T-cell (primary cell): ENCODE data around the gene DNPH1. TPM values are rescaled to one million over a fixed set of nuclear protein-coding genes. Genes with fewer than 3 reads are reported as not detected.

ENCODE experiments used
- ATAC-seq, 4 experiments: fragments of 200-7000 bp in 3 of 4; fragments of 150-1000 bp in 1 of 4; cut with Tn5 transposase; replicated peaks in 1 of 4; 1 replicate in 3 of 4; 2 replicates in 1 of 4; pipeline ENCODE4 v1.10.0; 2021; ENCODE audit warnings: moderate library complexity in 3 of 4, mild to moderate bottlenecking in 2 of 4, moderate number of reproducible peaks in 1 of 4
- CTCF ChIA-PET, 2 donors: fragments of 300-600 bp; sonication (Branson Sonifier 250); formaldehyde crosslinking; loops; one replicate each; lab custom pipeline; 2022; ENCODE audit warnings: antibody characterized with exemption in 2 of 2; lab: Charles Lee
- POLR2A ChIA-PET, 2 donors: fragments of 300-600 bp; sonication (Branson Sonifier 250); formaldehyde crosslinking; loops; one replicate each; lab custom pipeline; 2022; ENCODE audit warnings: antibody characterized with exemption in 2 of 2; lab: Charles Lee
- DNase-seq, 35 experiments: peaks; one replicate each; pipeline versions ENCODE4 v3.0.0 to v3.0.0-alpha.2; 2013 to 2023
- H3K27ac ChIP-seq: one replicate; pipeline ENCODE4 v1.5.1; 2013; ENCODE audit warnings: low read length
- H3K27me3 ChIP-seq, 2 experiments: replicated peaks in 1 of 2; 1 replicate in 1 of 2; 2 replicates in 1 of 2; pipeline versions ENCODE4 v1.6.1 to v1.7.0; 2013; ENCODE audit warnings: low read length in 1 of 2, mixed read lengths in 1 of 2; ENCODE audit not compliant: control insufficient read depth in 2 of 2, insufficient read depth in 2 of 2; ENCODE audit errors: extremely low read depth in 1 of 2
- H3K36me3 ChIP-seq, 2 donors: 1 replicate in 1 of 2; 2 replicates in 1 of 2; pipeline versions ENCODE4 v1.6.1 to v1.7.0; 2013; ENCODE audit warnings: low read length in 1 of 2; ENCODE audit not compliant: control insufficient read depth in 2 of 2, insufficient read depth in 1 of 2; ENCODE audit errors: extremely low read depth in 1 of 2
- H3K4me1 ChIP-seq, 2 experiments: 1 replicate in 1 of 2; 2 replicates in 1 of 2; pipeline versions ENCODE4 v1.6.1 to v1.7.0; 2013; ENCODE audit warnings: low read length in 2 of 2, mixed read lengths in 1 of 2; ENCODE audit not compliant: insufficient read depth in 2 of 2, control insufficient read depth in 1 of 2; ENCODE audit errors: extremely low read depth in 1 of 2
- H3K4me3 ChIP-seq, 2 donors: 1 replicate in 1 of 2; 2 replicates in 1 of 2; pipeline versions ENCODE4 v1.5.1 to v1.7.0; 2013; ENCODE audit warnings: mild to moderate bottlenecking in 2 of 2, low read length in 1 of 2, moderate library complexity in 1 of 2; ENCODE audit not compliant: control insufficient read depth in 1 of 2; ENCODE audit errors: extremely low read depth in 1 of 2
- H3K9me3 ChIP-seq: 2 replicates; pipeline ENCODE4 v1.7.0; 2013
- H3K27ac Mint-ChIP-seq, 2 donors: one replicate each; pipeline ENCODE4 v1.8.0; 2020 to 2021; ENCODE audit warnings: mild to moderate bottlenecking in 2 of 2, mixed read lengths in 2 of 2
- H3K27me3 Mint-ChIP-seq, 2 donors: one replicate each; pipeline ENCODE4 v1.8.0; 2021 to 2022; ENCODE audit warnings: mixed read lengths in 2 of 2
- H3K36me3 Mint-ChIP-seq: one replicate; pipeline ENCODE4 v1.8.0; 2021; ENCODE audit warnings: mixed read lengths
- H3K4me1 Mint-ChIP-seq, 3 donors: one replicate each; pipeline ENCODE4 v1.8.0; 2020 to 2022; ENCODE audit warnings: mixed read lengths in 3 of 3, mild to moderate bottlenecking in 1 of 3
- H3K4me3 Mint-ChIP-seq, 3 donors: one replicate each; pipeline ENCODE4 v1.8.0; 2020 to 2022; ENCODE audit warnings: mild to moderate bottlenecking in 3 of 3, mixed read lengths in 3 of 3, moderate library complexity in 3 of 3
- H3K9me3 Mint-ChIP-seq, 3 donors: one replicate each; pipeline ENCODE4 v1.8.0; 2020 to 2022; ENCODE audit warnings: mixed read lengths in 3 of 3
- WGBS: methylation state at CpG from one replicate; pipeline ENCODE4 v1.1.5; 2013; ENCODE audit warnings: missing lambda C conversion rate; ENCODE audit not compliant: insufficient coverage; 5-methylcytosine and 5-hydroxymethylcytosine counted together
- total RNA-seq, 35 experiments: library from RNA in 6 of 35; stranded (reverse) in 6 of 35; fragments of 120-200 nt in 1 of 35; gene quantifications; one replicate each; pipeline versions ENCODE4 v1.2.1 to v1.2.4 and lab custom pipeline; 2013 to 2026

DNPH1 gene
- total RNA-seq, 5 donors from 2014 or later (not counting 1 experiment from before 2014, with no cell fraction given), result 28.5 to 76.1 (median 57.5) TPM

DNA sequence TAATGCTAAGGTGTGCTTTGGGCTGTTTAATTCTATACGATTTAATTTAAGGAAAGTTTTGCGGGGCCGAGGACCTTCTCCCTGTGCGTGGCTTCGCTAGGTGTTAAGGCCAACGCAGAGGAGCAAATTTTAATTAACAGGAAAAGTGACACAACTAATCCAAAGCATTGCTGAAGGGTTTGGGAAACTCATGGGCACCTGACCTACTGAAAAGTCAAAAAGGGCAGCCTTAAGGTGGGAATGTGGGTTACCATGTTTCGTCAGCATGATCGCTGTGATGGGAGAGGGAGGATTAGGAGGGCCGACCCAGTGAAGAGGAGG lies 47.7 kb downstream of the DNPH1 start:
- Mint-ChIP-seq H3K4me1 (peaks cover 49 to 55% (median 53%) of the 10 kb centered on the region in 3 donors), H3K27me3 (no peaks in the 10 kb centered on the region), H3K27ac (peak overlapping the region; percentile 90 to 92), H3K4me3 (peak overlapping the region; percentile 85 to 94 (median 88)), H3K9me3 (no peaks in the 10 kb centered on the region), H3K36me3 (peaks cover 29% of the 10 kb centered on the region)
- H3K36me3 ChIP-seq, result peaks cover 11 to 38% of the 10 kb centered on the region in 2 donors
- H3K9me3 ChIP-seq, result no peaks in the 10 kb centered on the region
- WGBS, result 64% methylated on average over 6 of the region's 9 CpGs
- H3K4me1 ChIP-seq, result peaks cover 35 to 49% of the 10 kb centered on the region in 2 experiments
- DNase-seq, result no peak
- no peak for ATAC-seq
- CTCF ChIA-PET, result no interaction called here
- no peaks in the 10 kb centered on the region for H3K27me3 ChIP-seq
- peak overlapping the region; percentile 75 for H3K27ac ChIP-seq
- H3K4me3 ChIP-seq, result peak overlapping the region; percentile 64 to 76
- POLR2A ChIA-PET, result no interaction called here

DNA sequence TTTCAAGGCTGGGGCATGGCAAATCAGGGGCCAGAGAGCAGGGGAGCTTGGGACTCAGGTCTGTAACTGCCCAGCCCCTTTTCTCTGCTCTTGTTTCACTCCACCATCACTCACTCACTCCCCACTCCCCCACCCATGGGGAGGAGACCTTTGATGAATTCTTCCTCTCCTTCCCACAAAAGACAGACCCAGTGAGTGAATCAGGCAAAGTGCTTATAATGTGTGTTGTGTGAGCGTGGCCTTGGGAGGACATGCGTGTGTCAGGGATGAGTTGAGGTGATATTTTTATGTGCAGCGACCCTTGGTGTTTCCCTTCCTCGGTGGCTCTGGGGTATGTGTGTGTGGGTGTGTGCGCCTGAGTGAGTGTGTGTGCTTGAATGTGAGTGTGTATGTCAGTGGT lies 48.3 kb downstream of the DNPH1 start:
- no peaks in the 10 kb centered on the region for H3K9me3 ChIP-seq
- H3K27me3 ChIP-seq, result no peaks in the 10 kb centered on the region
- Mint-ChIP-seq H3K4me1 (peaks cover 46 to 54% (median 49%) of the 10 kb centered on the region in 3 donors), H3K27me3 (no peaks in the 10 kb centered on the region), H3K9me3 (no peaks in the 10 kb centered on the region), H3K27ac (peak overlapping the region; percentile 90 to 92), H3K4me3 (peak overlapping the region; percentile 85 to 94 (median 88)), H3K36me3 (peaks cover 29% of the 10 kb centered on the region)
- ChIA-PET POLR2A (no interaction called here), CTCF (no interaction called here)
- H3K27ac ChIP-seq, result peak overlapping the region; percentile 75
- peaks cover 32 to 48% of the 10 kb centered on the region in 2 experiments for H3K4me1 ChIP-seq
- H3K4me3 ChIP-seq, result no peak overlapping the region
- no peak for DNase-seq
- 49% methylated on average over 3 of the region's 5 CpGs for WGBS
- peaks cover 15 to 38% of the 10 kb centered on the region in 2 donors for H3K36me3 ChIP-seq
- no peak for ATAC-seq

DNA sequence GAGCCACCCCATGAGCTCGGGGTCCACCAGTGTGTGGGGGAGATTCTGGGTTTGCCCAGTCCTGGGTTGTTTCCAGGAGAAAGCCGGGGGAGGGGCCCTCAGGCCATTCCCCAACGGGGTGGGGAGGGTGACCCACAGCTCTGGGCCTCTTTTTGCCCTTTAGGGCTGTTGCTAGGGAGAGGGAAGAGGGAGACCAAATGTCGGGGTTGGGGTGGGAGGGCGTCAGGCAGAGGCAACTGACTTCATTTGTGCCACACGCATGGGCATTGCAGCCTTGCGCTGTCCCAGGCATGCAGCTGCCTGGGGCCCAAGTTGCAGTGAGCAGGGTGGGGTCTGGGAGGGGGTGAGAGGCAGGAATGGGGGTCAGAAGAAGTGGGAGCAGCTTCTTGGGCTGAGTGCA lies 49.2 kb downstream of the DNPH1 start:
- H3K4me3 Mint-ChIP-seq, result no peak overlapping the region
- H3K36me3 Mint-ChIP-seq, result peaks cover 28% of the 10 kb centered on the region
- H3K9me3 Mint-ChIP-seq, result no peaks in the 10 kb centered on the region
- WGBS, result 79% methylated on average over 7 of the region's 7 CpGs
- POLR2A ChIA-PET, result interaction anchor here in 1 of 2 donors (0.6 kb wide), 1 partner anchor 41 kb away, joined by 3 read pairs; no protein-coding TSS in a partner anchor
- no peaks in the 10 kb centered on the region for H3K27me3 ChIP-seq
- H3K27ac Mint-ChIP-seq, result no peak overlapping the region
- peaks cover 24 to 47% of the 10 kb centered on the region in 2 experiments for H3K4me1 ChIP-seq
- H3K4me3 ChIP-seq, result no peak overlapping the region
- H3K27me3 Mint-ChIP-seq, result no peaks in the 10 kb centered on the region
- H3K36me3 ChIP-seq, result peaks cover 17 to 43% of the 10 kb centered on the region in 2 donors
- no peaks in the 10 kb centered on the region for H3K9me3 ChIP-seq
- no peak overlapping the region for H3K27ac ChIP-seq
- DNase-seq (no peak), ATAC-seq (no peak)
- CTCF ChIA-PET, result interaction anchor here in 1 of 2 donors (0.6 kb wide), 1 partner anchor 53 kb away, joined by 7 read pairs; no protein-coding TSS in a partner anchor
- H3K4me1 Mint-ChIP-seq, result peaks cover 43 to 51% (median 48%) of the 10 kb centered on the region in 3 donors

DNA sequence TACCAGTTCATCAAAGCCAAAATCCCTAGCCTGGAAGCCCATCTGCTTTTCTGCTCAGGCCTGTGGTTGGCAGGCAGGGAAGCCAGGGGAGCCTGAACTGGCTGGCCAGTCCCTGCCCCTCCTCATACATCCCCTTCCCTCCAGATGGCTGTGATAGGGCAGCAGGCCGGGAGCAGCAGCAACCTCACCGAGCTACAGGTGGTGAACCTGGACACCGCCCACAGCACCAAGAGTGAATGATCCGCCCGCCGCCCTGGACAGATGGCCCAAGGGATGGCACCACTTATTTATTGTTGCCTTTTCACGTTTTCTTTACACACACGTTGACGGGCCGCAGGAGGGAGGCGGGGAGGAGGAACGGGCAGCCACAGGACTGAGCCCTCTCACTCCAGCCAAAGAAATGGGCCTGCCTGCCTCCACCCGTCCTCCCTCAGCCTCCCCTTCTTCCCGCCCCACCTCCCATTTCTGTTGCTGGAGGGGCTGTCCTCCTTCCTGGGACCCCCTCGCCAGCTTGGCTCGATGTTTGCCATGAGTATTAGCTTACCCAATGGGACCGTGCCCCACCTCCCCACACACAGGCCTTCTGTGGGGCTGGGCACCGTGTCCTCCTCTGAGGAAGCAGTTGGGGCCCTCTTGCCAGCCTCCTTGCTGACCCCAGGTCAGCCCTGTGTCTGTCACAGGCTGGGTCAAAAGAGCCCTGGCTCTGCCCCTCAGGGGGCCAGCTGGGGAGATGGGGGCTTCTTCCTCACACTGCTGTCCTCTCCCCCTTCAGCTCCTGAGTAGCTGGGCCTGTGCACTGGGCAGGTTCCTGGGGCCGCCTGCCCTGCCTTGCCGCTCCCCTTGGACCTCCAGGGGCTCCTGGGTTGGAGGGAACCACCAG lies 50.1 kb downstream of the DNPH1 start:
- WGBS, result 97% methylated on average over 17 of the region's 20 CpGs
- ChIA-PET POLR2A (interaction anchor here in 1 of 2 donors (0.6 kb wide), 1 partner anchor 41 kb away, joined by 3 read pairs; no protein-coding TSS in a partner anchor), CTCF (interaction anchor here in 1 of 2 donors (0.6 kb wide), 1 partner anchor 53 kb away, joined by 7 read pairs; no protein-coding TSS in a partner anchor)
- ATAC-seq, result no peak
- peaks cover 27% of the 10 kb centered on the region for H3K36me3 Mint-ChIP-seq
- no peaks in the 10 kb centered on the region for H3K27me3 Mint-ChIP-seq
- Histone ChIP-seq H3K27ac (no peak overlapping the region), H3K27me3 (no peaks in the 10 kb centered on the region), H3K4me1 (peaks cover 24 to 49% of the 10 kb centered on the region in 2 experiments), H3K4me3 (no peak overlapping the region), H3K9me3 (no peaks in the 10 kb centered on the region), H3K36me3 (peaks cover 17 to 45% of the 10 kb centered on the region in 2 donors)
- no peak overlapping the region for H3K4me3 Mint-ChIP-seq
- DNase-seq, result no peak
- no peaks in the 10 kb centered on the region for H3K9me3 Mint-ChIP-seq
- H3K27ac Mint-ChIP-seq, result no peak overlapping the region
- peaks cover 44 to 50% (median 46%) of the 10 kb centered on the region in 3 donors for H3K4me1 Mint-ChIP-seq

DNA sequence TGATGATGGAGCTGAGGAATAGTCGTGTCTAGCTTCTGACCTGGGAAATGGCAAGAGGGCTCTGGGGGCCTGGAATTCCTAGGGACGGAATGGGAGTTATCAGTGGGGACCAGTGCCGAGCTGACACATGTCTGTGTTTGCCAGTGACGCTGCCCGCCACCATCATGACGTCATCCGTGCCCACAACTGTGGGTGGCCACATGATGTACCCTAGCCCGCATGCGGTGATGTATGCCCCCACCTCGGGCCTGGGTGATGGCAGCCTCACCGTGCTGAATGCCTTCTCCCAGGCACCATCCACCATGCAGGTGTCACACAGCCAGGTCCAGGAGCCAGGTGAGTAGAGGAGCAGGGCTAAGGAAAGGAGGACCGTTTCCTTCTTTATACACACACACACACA lies 51.1 kb downstream of the DNPH1 start:
- H3K36me3 ChIP-seq, result peaks cover 17 to 45% of the 10 kb centered on the region in 2 donors
- H3K27me3 Mint-ChIP-seq, result no peaks in the 10 kb centered on the region
- peaks cover 25 to 49% of the 10 kb centered on the region in 2 experiments for H3K4me1 ChIP-seq
- no peak overlapping the region for H3K4me3 Mint-ChIP-seq
- H3K27me3 ChIP-seq, result no peaks in the 10 kb centered on the region
- POLR2A ChIA-PET, result interaction anchor here in 1 of 2 donors (0.6 kb wide), 1 partner anchor 430 kb away, joined by 4 read pairs; no protein-coding TSS in a partner anchor
- peaks cover 24% of the 10 kb centered on the region for H3K36me3 Mint-ChIP-seq
- H3K27ac ChIP-seq, result no peak overlapping the region
- WGBS, result 87% methylated on average over 8 of the region's 12 CpGs
- H3K4me1 Mint-ChIP-seq, result peaks cover 43 to 49% (median 43%) of the 10 kb centered on the region in 3 donors
- no peaks in the 10 kb centered on the region for H3K9me3 Mint-ChIP-seq
- no peak for ATAC-seq
- no peak overlapping the region for H3K4me3 ChIP-seq
- H3K9me3 ChIP-seq, result no peaks in the 10 kb centered on the region
- DNase-seq, result no peak
- H3K27ac Mint-ChIP-seq, result no peak overlapping the region
- CTCF ChIA-PET, result interaction anchor here in 1 of 2 donors (0.7 kb wide), 1 partner anchor 488 kb away, joined by 5 read pairs; no protein-coding TSS in a partner anchor

DNA sequence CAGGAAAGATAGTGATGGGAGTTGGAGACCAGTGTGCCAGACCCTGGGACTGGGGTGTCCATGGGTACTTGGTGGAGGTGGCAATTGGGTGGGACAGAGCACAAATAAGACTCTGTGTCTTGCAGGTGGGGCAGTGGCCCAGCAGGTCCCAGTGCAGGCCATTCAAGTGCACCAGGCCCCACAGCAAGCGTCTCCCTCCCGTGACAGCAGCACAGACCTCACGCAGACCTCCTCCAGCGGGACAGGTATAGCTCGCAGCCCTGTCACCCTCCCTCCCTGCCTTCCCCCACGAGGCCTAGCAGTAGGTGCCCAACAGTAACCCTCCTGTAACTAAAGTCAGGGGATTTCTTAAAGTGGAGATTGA lies 52.9 kb downstream of the DNPH1 start:
- no peaks in the 10 kb centered on the region for H3K9me3 ChIP-seq
- peaks cover 24% of the 10 kb centered on the region for H3K36me3 Mint-ChIP-seq
- H3K4me1 ChIP-seq, result peaks cover 21 to 46% of the 10 kb centered on the region in 2 experiments
- no peak overlapping the region for H3K4me3 ChIP-seq
- ChIA-PET CTCF (interaction anchor here in 1 of 2 donors (0.6 kb wide), 1 partner anchor 332 kb away, joined by 5 read pairs; no protein-coding TSS in a partner anchor), POLR2A (no interaction called here)
- WGBS, result 100% methylated on average over 2 of the region's 6 CpGs
- H3K27ac Mint-ChIP-seq, result no peak overlapping the region
- H3K36me3 ChIP-seq, result peaks cover 17 to 45% of the 10 kb centered on the region in 2 donors
- no peaks in the 10 kb centered on the region for H3K9me3 Mint-ChIP-seq
- no peak overlapping the region for H3K27ac ChIP-seq
- H3K4me1 Mint-ChIP-seq, result peaks cover 40 to 44% (median 41%) of the 10 kb centered on the region in 3 donors
- no peak overlapping the region for H3K4me3 Mint-ChIP-seq
- no peak for ATAC-seq
- H3K27me3 Mint-ChIP-seq, result no peaks in the 10 kb centered on the region
- no peaks in the 10 kb centered on the region for H3K27me3 ChIP-seq
- DNase-seq, result no peak
